ENCODE measurements around the gene MIS18A. TPM values are rescaled to one million over a fixed set of nuclear protein-coding genes. Genes with fewer than 3 reads are reported as not detected.
A peak's percentile ranks its signal among the peaks of the same experiment; 100 is the strongest.
"Not testable (repeated sequence)": the region's sequence is repeated elsewhere in the genome, so short reads cannot be mapped to it uniquely, and the experiment has no call there.

Gene MIS18A
- total RNA-seq, 3 donors from 2014 or later, result 21.2 to 30.7 (median 22.8) TPM

DNA sequence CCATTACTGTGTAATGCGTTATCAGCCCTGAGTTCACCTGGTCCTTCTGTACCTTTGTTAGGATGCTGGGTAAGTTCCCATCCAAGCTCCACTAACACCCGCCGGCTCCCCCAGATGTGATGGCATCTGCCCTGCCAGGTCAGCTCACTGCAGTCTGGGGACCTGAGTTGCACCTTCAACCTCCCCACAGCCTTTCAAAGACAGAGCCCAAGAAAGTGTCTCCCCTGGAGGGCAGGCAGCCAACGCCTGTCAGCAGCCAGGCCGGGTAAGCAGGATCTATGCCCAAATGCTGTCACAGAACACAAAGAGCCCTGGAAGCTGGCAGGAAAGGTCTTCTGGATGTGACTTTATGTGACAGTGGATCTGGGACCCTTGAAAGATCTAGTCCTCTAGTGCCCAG lies 33.5 kb upstream of the MIS18A start:
- Mint-ChIP-seq H3K27me3 (ENCODE audit: low read depth) (no peaks in the 10 kb centered on the region), H3K4me3 (no peak overlapping the region), H3K9me3 (no peaks in the 10 kb centered on the region), H3K4me1 (ENCODE audit: low read depth) (peaks cover 4% of the 10 kb centered on the region), H3K36me3 (ENCODE audit: insufficient read depth) (peaks cover 32% of the 10 kb centered on the region)
- no peak for DNase-seq
- no peak for ATAC-seq

DNA sequence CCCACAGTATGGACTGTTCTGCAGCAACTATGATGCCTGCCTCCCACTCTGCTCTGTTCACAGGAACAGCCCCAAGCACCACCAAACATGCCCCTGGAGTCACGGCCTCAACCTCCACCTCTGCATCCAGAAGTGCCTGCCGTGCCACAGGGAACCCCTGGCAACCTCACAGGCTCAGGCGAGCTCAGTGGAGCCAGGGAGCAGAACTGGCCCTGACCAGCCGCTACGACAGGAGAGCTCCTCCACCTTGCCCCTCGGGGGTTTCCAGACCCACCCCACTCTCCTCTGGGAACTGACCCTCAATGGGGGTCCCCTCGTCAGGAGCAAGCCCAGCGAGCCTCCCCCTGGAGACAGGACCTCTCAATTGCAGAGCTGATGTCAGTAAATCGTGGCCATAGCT lies 32.8 kb upstream of the MIS18A start:
- H3K27me3 Mint-ChIP-seq (ENCODE audit: low read depth), result no peaks in the 10 kb centered on the region
- H3K36me3 Mint-ChIP-seq (ENCODE audit: insufficient read depth), result peaks cover 32% of the 10 kb centered on the region
- no peak overlapping the region for H3K4me3 Mint-ChIP-seq
- no peaks in the 10 kb centered on the region for H3K9me3 Mint-ChIP-seq
- DNase-seq, result no peak
- peaks cover 4% of the 10 kb centered on the region for H3K4me1 Mint-ChIP-seq (ENCODE audit: low read depth)
- no peak for ATAC-seq

DNA sequence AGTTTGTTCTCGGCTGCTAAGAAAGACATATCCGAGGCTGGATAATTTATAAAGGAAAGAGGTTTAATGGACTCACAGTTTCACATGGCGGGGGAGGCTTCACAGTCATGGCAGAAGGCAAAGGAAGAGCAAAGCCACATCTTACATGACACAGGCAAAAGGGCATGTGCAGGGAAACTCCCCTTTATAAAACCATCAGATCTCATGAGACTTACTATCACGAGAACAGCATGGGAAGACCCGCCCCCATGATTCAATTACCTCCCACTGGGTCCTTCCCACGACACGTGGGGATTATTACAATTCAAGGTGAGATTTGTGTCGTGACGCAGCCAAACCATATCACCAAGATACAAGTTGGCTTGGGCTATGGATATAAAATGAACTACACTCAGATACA lies 32.1 kb upstream of the MIS18A start:
- H3K4me1 Mint-ChIP-seq (ENCODE audit: low read depth); H3K4me3 Mint-ChIP-seq; H3K27me3 Mint-ChIP-seq (ENCODE audit: low read depth); H3K9me3 Mint-ChIP-seq; DNase-seq: not testable (repeated sequence)
- H3K36me3 Mint-ChIP-seq (ENCODE audit: insufficient read depth), result peaks cover 35% of the 10 kb centered on the region
- ATAC-seq, result peak; percentile 27 to 39

DNA sequence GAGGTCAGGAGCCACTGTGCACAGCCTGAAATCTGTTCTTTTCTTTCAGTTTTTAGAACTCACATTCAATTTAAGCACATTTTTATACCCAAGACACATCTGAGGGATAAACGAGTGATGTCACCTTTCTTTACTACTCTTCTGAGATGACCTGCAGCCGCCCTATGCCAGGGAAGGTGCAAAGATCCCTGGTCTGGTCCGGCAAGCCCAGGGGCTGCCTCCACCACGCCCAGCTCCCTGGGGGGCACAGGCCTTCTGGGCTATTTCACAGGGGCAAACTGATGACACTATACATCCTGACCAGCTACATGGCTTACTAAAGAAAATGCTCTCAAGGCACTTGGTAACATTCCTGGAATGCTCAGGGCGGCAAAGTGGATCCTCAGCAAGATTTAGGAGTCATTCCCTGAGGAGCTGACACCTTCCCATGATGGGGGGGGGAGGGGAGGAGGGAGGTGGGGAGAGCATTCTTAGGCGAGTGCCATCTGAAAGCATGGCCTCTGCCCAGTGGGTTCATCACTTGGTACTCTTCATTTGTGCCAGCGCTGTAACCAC lies 31.1 kb upstream of the MIS18A start:
- Mint-ChIP-seq H3K9me3 (no peaks in the 10 kb centered on the region), H3K36me3 (ENCODE audit: insufficient read depth) (peaks cover 30% of the 10 kb centered on the region), H3K4me3 (no peak overlapping the region), H3K27me3 (ENCODE audit: low read depth) (no peaks in the 10 kb centered on the region), H3K4me1 (ENCODE audit: low read depth) (peaks cover 4% of the 10 kb centered on the region)
- no peak for ATAC-seq
- no peak for DNase-seq

DNA sequence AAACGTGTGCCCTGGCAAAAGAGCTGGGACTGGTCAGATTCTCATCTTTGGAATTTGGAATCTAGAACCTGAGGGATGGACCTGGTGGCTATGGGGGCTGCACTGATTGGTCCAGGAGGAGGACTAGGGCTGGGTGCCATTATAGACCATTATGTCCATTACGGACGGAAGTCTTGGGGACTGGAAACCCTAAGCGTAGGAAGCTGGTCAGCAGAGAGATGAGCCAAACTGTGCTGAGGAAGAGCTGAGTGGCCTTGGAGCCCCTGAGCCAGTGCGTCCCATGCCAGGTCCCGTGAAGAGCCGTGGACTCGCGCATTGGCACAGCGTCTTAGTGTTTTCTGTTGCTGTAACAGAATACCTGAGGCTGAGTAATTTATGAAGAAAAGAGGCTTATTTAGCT lies 29.8 kb upstream of the MIS18A start:
- H3K4me3 Mint-ChIP-seq, result no peak overlapping the region
- DNase-seq (no peak), ATAC-seq (no peak)
- H3K9me3 Mint-ChIP-seq, result no peaks in the 10 kb centered on the region
- H3K36me3 Mint-ChIP-seq (ENCODE audit: insufficient read depth), result peaks cover 30% of the 10 kb centered on the region
- peaks cover 4% of the 10 kb centered on the region for H3K4me1 Mint-ChIP-seq (ENCODE audit: low read depth)
- no peaks in the 10 kb centered on the region for H3K27me3 Mint-ChIP-seq (ENCODE audit: low read depth)

DNA sequence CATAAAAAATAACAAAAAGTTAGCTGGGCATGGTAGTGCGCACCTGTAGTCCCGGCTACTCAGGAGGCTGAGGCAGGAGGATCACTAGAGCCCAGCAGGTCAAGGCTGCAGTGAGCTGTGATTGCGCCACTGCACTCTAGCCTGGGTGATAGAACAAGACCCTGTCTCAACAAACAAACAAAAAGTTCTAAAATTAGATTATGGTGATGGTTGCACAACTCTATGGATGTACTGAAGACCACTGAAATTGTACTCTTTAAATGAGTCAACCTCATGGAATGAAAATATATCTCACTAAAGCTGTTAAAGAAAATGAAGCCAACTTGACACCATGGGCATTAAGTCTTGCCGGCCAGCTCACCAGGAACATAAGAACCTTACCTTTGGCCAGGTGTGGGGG lies 28.9 kb upstream of the MIS18A start:
- ATAC-seq (no peak), DNase-seq (no peak)
- no peaks in the 10 kb centered on the region for H3K9me3 Mint-ChIP-seq
- no peak overlapping the region for H3K4me3 Mint-ChIP-seq
- H3K4me1 Mint-ChIP-seq (ENCODE audit: low read depth), result peaks cover 4% of the 10 kb centered on the region
- H3K27me3 Mint-ChIP-seq (ENCODE audit: low read depth), result no peaks in the 10 kb centered on the region
- peaks cover 28% of the 10 kb centered on the region for H3K36me3 Mint-ChIP-seq (ENCODE audit: insufficient read depth)

DNA sequence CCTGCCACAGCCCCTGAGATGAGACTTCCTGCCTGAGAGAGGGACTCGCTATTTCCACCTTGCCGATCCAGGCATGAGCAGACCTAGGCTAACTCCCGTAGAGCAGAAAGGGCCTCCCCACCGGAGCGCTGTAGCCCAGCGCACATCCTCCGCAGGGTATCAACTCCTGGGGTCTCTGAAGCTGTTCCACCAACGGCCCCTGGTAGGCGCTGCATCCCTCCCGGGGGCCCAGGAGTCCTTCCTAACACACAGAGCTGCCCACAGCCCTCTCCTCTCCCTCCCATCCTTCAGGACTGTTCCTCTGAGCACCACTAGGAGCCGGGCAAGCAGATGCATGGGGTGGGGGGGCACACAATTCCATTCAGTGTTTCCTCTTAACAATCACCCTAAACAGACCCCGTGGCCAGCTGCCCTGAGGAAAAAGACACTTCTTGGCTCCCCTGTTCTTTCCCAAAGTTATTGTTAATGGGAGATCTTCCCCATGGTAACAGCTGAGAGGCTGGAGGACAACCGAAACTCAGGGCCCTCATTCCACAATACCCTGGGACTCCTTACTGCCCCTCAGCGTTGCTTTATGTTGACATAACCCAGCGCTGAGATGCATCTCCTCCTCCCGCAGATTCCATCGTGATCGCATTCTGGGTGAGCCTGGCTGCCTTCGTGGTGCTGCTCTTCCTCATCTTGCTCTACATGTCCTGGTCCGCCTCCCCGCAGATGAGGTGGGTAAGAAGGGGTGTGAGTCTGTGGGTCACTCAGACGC lies 27.4 kb upstream of the MIS18A start:
- H3K27me3 Mint-ChIP-seq (ENCODE audit: low read depth), result no peaks in the 10 kb centered on the region
- peaks cover 4% of the 10 kb centered on the region for H3K4me1 Mint-ChIP-seq (ENCODE audit: low read depth)

DNA sequence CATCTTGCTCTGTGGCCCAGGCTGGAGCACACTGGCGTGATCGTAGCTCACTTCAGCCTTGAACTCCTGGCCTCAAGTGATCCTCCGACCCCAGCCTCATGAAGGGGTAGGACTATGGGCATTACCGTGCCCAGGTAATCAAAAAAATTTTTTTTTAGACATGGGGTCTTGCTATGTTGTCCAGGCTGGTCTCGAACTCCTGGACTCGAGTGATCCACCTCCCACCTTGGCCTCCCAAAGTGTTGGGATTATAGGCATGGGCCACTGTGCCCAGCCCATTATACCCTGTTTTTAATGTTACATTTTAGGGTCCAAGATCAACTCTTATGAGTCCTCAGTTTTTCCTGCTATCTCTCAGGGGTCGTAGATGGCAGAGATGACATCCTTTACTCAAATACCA lies 26.1 kb upstream of the MIS18A start:
- ATAC-seq (no peak), DNase-seq (no peak)
- Mint-ChIP-seq H3K4me3 (no peak overlapping the region), H3K27me3 (ENCODE audit: low read depth) (no peaks in the 10 kb centered on the region), H3K4me1 (ENCODE audit: low read depth) (no peaks in the 10 kb centered on the region), H3K9me3 (no peaks in the 10 kb centered on the region), H3K36me3 (ENCODE audit: insufficient read depth) (peaks cover 30% of the 10 kb centered on the region)

More for the DNA sequence above, 27.4 kb upstream of the MIS18A start:
- ATAC-seq, result peak in 1 of 2 donors; percentile 9
- DNase-seq, result no peak
- no peak overlapping the region for H3K4me3 Mint-ChIP-seq
- H3K36me3 Mint-ChIP-seq (ENCODE audit: insufficient read depth), result peaks cover 28% of the 10 kb centered on the region
- no peaks in the 10 kb centered on the region for H3K9me3 Mint-ChIP-seq

DNA sequence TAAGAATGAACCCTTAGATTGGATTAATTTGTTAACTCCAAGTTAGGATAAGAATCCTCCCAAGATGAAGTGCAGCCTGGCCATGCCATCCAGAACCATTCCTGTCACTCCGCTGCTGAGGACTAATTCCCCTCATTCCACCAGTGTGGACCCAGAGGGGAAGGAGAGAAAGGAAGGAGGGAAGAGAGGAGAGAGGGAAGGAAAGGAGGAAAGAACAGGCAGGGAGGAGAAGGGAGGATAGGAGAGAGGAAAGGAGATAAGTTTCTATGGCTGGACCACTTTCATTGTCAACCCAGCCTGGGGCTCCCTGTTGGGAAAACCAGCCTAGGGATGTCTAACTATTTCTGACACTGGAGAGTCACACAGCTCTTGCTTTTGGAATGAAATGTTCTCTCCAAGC lies 24.5 kb upstream of the MIS18A start:
- ATAC-seq, result no peak

DNA sequence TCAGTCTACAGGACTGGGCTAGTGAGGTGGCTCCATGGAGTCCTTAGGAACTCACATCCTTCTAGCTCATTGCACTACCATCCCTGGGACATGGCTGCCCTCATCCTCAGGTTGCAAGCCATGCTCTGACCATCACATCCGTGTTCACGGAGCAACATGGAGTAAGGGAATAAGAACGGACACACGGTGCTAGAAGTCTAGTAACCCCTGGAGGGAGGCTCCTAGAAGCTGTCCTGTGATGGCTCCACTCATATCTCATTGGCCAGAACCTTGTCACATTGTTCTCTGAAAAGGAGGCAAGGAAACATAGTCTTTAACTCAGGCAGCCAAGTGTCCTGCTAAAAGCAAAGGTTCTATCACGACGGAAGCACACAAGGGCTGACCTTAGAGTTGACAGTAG lies 23.7 kb upstream of the MIS18A start:
- DNase-seq (no peak), ATAC-seq (no peak)
- Mint-ChIP-seq H3K4me1 (ENCODE audit: low read depth) (no peaks in the 10 kb centered on the region), H3K4me3 (no peak overlapping the region), H3K36me3 (ENCODE audit: insufficient read depth) (peaks cover 27% of the 10 kb centered on the region), H3K27me3 (ENCODE audit: low read depth) (no peaks in the 10 kb centered on the region), H3K9me3 (no peaks in the 10 kb centered on the region)

More for the DNA sequence above, 24.5 kb upstream of the MIS18A start:
- no peak overlapping the region for H3K4me3 Mint-ChIP-seq
- DNase-seq, result no peak
- peaks cover 27% of the 10 kb centered on the region for H3K36me3 Mint-ChIP-seq (ENCODE audit: insufficient read depth)
- no peaks in the 10 kb centered on the region for H3K27me3 Mint-ChIP-seq (ENCODE audit: low read depth)
- no peaks in the 10 kb centered on the region for H3K9me3 Mint-ChIP-seq
- no peaks in the 10 kb centered on the region for H3K4me1 Mint-ChIP-seq (ENCODE audit: low read depth)

DNA sequence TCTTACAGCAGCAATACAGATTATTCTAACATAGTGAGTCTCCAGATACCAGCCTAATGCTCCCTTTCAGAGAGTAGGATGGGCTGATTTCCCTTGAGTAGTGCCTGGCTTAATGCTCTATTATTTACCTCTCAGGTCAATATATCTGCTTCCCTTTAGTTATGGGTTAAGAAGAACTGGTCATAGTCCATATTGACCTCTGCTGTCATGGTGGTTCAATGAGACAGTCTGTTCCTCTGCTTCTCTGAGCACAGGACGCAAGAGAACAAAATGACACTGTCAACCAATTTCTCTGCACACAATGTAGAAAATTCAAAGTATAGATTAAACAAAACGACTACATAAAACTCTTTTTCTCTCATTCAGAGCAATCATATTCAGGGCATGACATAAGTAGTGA lies 22.7 kb upstream of the MIS18A start:
- H3K27me3 Mint-ChIP-seq (ENCODE audit: low read depth), result no peaks in the 10 kb centered on the region
- no peak overlapping the region for H3K4me3 Mint-ChIP-seq
- H3K36me3 Mint-ChIP-seq (ENCODE audit: insufficient read depth), result peaks cover 23% of the 10 kb centered on the region
- no peak for ATAC-seq
- no peak for DNase-seq
- H3K9me3 Mint-ChIP-seq, result no peaks in the 10 kb centered on the region
- no peaks in the 10 kb centered on the region for H3K4me1 Mint-ChIP-seq (ENCODE audit: low read depth)

DNA sequence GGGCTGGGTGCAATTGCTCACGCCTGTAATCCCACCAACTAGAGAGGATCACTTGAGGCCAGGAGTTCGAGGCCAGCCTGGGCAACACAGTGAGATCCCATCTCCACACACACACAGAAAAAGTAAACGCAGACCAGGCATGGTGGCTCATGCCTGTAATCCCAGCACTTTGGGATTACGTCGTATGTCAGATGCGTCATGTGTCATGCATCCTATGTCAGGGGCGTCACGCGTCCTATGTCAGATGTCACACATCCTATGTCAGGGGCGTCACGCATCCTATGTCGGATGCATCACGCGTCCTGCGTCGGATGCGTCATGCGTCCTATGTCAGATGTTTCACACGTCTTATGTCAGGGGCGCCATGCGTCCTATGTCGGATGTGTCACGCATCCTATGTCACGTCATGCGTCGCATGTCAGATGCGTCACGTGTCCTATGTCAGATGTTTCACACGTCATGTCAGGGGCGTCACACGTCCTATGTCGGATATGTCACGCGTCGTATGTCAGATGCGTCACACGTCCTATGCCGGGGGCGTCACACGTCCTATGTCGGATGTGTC lies 21.4 kb upstream of the MIS18A start:
- no peaks in the 10 kb centered on the region for H3K4me1 Mint-ChIP-seq (ENCODE audit: low read depth)
- H3K36me3 Mint-ChIP-seq (ENCODE audit: insufficient read depth), result peaks cover 17% of the 10 kb centered on the region
- no peak overlapping the region for H3K4me3 Mint-ChIP-seq
- ATAC-seq (no peak), DNase-seq (no peak)
- H3K9me3 Mint-ChIP-seq, result no peaks in the 10 kb centered on the region
- no peaks in the 10 kb centered on the region for H3K27me3 Mint-ChIP-seq (ENCODE audit: low read depth)

DNA sequence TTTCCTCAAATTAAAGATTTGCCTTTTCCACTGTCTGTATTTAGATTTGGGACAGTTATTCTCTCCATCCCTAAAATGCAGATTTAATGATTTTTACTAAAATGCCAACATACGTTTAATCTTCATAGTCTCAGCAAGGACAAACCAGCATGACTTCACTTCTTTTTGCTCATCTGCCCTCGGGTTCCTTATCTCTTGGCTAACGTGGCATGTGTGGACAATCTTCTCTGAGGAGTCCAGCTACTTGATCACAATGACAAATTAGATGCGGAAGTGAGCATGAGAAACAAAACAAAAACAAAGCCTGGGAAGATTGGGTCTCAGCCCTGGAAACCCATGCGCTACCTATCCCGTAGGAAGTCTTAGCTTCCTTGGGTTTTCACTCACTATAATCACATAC lies 20.8 kb upstream of the MIS18A start:
- DNase-seq (no peak), ATAC-seq (no peak)
- Mint-ChIP-seq H3K4me3 (no peak overlapping the region), H3K4me1 (ENCODE audit: low read depth) (no peaks in the 10 kb centered on the region), H3K9me3 (no peaks in the 10 kb centered on the region), H3K36me3 (ENCODE audit: insufficient read depth) (peaks cover 17% of the 10 kb centered on the region), H3K27me3 (ENCODE audit: low read depth) (no peaks in the 10 kb centered on the region)

DNA sequence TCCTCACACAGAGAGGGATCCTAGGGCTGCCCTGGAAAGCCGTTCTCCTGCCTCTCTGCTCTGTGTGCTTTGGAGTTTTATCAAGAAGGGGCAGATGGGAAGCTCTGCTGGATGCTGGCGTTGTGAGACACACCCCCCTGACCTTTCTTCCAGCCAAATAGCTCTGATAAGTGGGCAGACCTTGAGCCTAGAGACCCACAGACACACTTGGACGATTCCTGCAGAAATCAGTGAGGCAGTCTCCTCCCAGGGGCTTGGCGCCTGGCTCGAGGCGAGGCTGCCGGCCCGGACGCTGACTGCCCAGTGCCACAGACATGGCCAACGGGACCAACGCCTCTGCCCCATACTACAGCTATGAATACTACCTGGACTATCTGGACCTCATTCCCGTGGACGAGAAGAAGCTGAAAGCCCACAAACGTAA lies 19.8 kb upstream of the MIS18A start, which contains the start of gene MRAP:
MRAP (plus strand) TSS at position 198 of the 424 bp plus-strand sequence; CDS start at position 315, 117 bp downstream.
- no peaks in the 10 kb centered on the region for H3K9me3 Mint-ChIP-seq
- peaks cover 17% of the 10 kb centered on the region for H3K36me3 Mint-ChIP-seq (ENCODE audit: insufficient read depth)

DNA sequence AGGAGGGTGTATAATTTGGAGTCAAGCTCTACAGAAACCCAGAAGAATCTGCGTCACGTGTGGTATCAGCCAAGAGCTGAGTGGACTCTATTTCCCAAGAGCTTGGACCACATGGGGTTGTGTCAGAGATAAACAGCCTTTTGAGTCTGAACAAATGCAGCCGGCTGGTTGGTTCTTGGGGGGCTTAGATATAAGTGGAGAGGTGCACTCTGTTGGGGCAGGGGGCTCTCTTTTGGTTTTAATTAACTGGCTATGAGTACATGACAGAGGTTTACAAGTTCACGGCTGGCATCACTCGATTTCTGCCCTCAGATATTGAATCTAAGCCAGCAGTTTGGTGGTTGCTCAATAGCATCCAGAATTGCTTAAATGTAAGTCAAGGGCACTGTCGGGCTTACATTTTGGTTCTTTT lies 19.3 kb upstream of the MIS18A start:
- Mint-ChIP-seq H3K4me3 (no peak overlapping the region), H3K36me3 (ENCODE audit: insufficient read depth) (peaks cover 15% of the 10 kb centered on the region), H3K4me1 (ENCODE audit: low read depth) (no peaks in the 10 kb centered on the region), H3K27me3 (ENCODE audit: low read depth) (no peaks in the 10 kb centered on the region), H3K9me3 (no peaks in the 10 kb centered on the region)
- no peak for DNase-seq
- no peak for ATAC-seq

More for the DNA sequence above, 19.8 kb upstream of the MIS18A start, which contains the start of gene MRAP:
- Mint-ChIP-seq H3K4me3 (no peak within 1 kb of the TSS), H3K4me1 (ENCODE audit: low read depth) (no peaks in the 10 kb centered on the region), H3K27me3 (ENCODE audit: low read depth) (no peaks in the 10 kb centered on the region)
- ATAC-seq (no peak), DNase-seq (no peak)

Measured in activated T-cell treated with anti-CD3 and anti-CD28 coated beads, Interleukin-2, amount 50 U/mL, for 4 hours (primary cell).